Keratinocyte (primary cell): ENCODE data around the gene EIF3B. TPM values are rescaled to one million over a fixed set of nuclear protein-coding genes. Genes with fewer than 3 reads are reported as not detected.
"Not testable (repeated sequence)": the region's sequence is repeated elsewhere in the genome, so short reads cannot be mapped to it uniquely, and the experiment has no call there.

ENCODE experiments used
- DNase-seq: peaks from one replicate; pipeline ENCODE4 v3.0.0-alpha.2; 2011; ENCODE audit warnings: low read depth, missing footprints, low spot score
- FAIRE-seq: peaks from 2 replicates; lab custom pipeline; 2011; peaks lifted over from hg19 to GRCh38; lab: Jason Lieb, UNC
- H2AFZ ChIP-seq: 2 replicates; pipeline ENCODE4 v1.6.0; 2012; ENCODE audit warnings: low read length, control low read depth, inconsistent platforms; ENCODE audit not compliant: control insufficient read depth
- H3K27ac ChIP-seq: 2 replicates; pipeline ENCODE4 v1.5.1; 2011; ENCODE audit warnings: low read length; ENCODE audit not compliant: control insufficient read depth, insufficient read depth
- H3K27me3 ChIP-seq: 3 replicates; pipeline ENCODE4 v1.6.0; 2011; ENCODE audit warnings: low read length; ENCODE audit not compliant: control insufficient read depth, insufficient read depth; ENCODE audit errors: extremely low read depth
- H3K36me3 ChIP-seq, 2 experiments: 2 replicates in 1 of 2; 3 replicates in 1 of 2; pipeline ENCODE4 v1.5.1; 2011; ENCODE audit warnings: low read length in 2 of 2, mild to moderate bottlenecking in 1 of 2; ENCODE audit not compliant: control insufficient read depth in 2 of 2, insufficient read depth in 2 of 2; ENCODE audit errors: extremely low read depth in 1 of 2
- H3K4me1 ChIP-seq: 3 replicates; pipeline ENCODE4 v1.5.1; 2011; ENCODE audit warnings: low read length; ENCODE audit not compliant: control insufficient read depth, insufficient read depth; ENCODE audit errors: extremely low read depth
- H3K4me2 ChIP-seq: 3 replicates; pipeline ENCODE4 v1.6.0; 2011; ENCODE audit warnings: low read depth, low read length; ENCODE audit not compliant: control insufficient read depth, insufficient read depth; ENCODE audit errors: extremely low read depth
- H3K4me3 ChIP-seq, 3 experiments: fragments of 200-600 bp in 1 of 3; sonication (generic) in 1 of 3; 2 replicates in 2 of 3; 3 replicates in 1 of 3; pipeline ENCODE4 v1.5.1; 2011 to 2016; ENCODE audit warnings: low read length in 3 of 3, mild to moderate bottlenecking in 3 of 3, control low read depth in 2 of 3, inconsistent platforms in 1 of 3, low read depth in 1 of 3, mixed read lengths in 1 of 3, mixed run types in 1 of 3, moderate library complexity in 1 of 3; ENCODE audit not compliant: control insufficient read depth in 2 of 3, insufficient read depth in 2 of 3; ENCODE audit errors: extremely low read depth in 1 of 3
- H3K79me2 ChIP-seq: 2 replicates; pipeline ENCODE4 v1.6.0; 2012; ENCODE audit warnings: low read length; ENCODE audit not compliant: control insufficient read depth, insufficient read depth
- H3K9ac ChIP-seq: 3 replicates; pipeline ENCODE4 v1.6.0; 2011; ENCODE audit warnings: low read length; ENCODE audit not compliant: control insufficient read depth, insufficient read depth; ENCODE audit errors: extremely low read depth
- H3K9me1 ChIP-seq: 3 replicates; pipeline ENCODE4 v1.6.0; 2011; ENCODE audit warnings: low read length; ENCODE audit not compliant: control insufficient read depth, insufficient read depth; ENCODE audit errors: extremely low read depth
- H3K9me3 ChIP-seq: 2 replicates; pipeline ENCODE4 v1.5.1; 2012; ENCODE audit warnings: low read depth, low read length; ENCODE audit not compliant: control insufficient read depth
- H4K20me1 ChIP-seq: 3 replicates; pipeline ENCODE4 v1.6.0; 2011; ENCODE audit warnings: low read length; ENCODE audit not compliant: control insufficient read depth, insufficient read depth; ENCODE audit errors: extremely low read depth
- CTCF ChIP-seq, 3 experiments: IDR thresholded peaks in 1 of 3; conservative IDR thresholded peaks in 1 of 3; optimal IDR thresholded peaks in 1 of 3; 2 replicates in 2 of 3; 3 replicates in 1 of 3; pipeline versions ENCODE3 to v1.5.1; 2011; ENCODE audit warnings: low read length in 3 of 3, mild to moderate bottlenecking in 3 of 3, moderate library complexity in 2 of 3, control low read depth in 1 of 3, inconsistent platforms in 1 of 3; ENCODE audit not compliant: insufficient read depth in 2 of 3; ENCODE audit errors: extremely low read depth in 1 of 3
- EZH2 ChIP-seq: IDR thresholded peaks from one replicate; pipeline ENCODE4 v1.6.1; 2012; ENCODE audit warnings: inconsistent platforms, mild to moderate bottlenecking, low read length, moderate library complexity
- dilution Hi-C: fragments of 300-500 bp; cut with MboI; formaldehyde crosslinking; loops from one replicate; pipeline ENCODE4 v1.7.0; 2020; ENCODE audit warnings: low sequenced_read_pairs; ENCODE audit not compliant: extremely low pct_ligation_motif_present
- polyA plus RNA-seq, 5 experiments: library from polyadenylated mRNA; depleted of rRNA in 3 of 5; stranded (reverse) in 3 of 5; stranded (forward) in 1 of 5; unstranded in 1 of 5; fragments of >200 nt; gene quantifications; 1 replicate in 1 of 5; 2 replicates in 3 of 5; 3 replicates in 1 of 5; pipeline versions ENCODE4 v1.2.1 to v1.2.3, GENCODE V29; 2011 to 2012; ENCODE audit warnings: missing spikeins in 2 of 5, low read depth in 1 of 5, low replicate concordance in 1 of 5

EIF3B gene
- polyA plus RNA-seq, 1 donor (not counting 4 experiments of a cell fraction or from before 2014, with no cell fraction given) = 169 TPM

DNA sequence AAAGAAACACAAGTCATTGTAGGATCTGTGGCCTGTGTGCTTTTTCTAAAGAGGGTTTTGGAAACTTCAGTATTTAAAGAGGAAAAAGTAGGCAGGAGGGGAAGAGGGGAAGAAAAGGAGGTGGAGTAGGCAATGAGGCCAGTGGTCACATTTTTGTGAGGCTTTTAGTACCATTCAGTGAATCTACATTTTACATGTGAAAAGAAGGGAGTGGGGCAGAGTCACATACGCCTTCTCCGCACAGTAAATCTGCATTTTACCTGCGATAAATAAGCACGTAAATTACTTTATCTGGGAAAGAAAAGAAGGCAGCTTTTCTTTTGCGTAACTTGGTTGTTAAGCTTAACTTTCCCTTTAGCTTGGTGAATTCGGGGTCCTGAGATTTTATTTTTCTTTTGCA lies 62.0 kb downstream of the EIF3B start:
- Histone ChIP-seq H3K79me2 (no peaks in the 10 kb centered on the region), H3K9me1 (no peaks in the 10 kb centered on the region), H3K27me3 (no peaks in the 10 kb centered on the region), H3K36me3 (no peaks in the 10 kb centered on the region), H3K27ac (no peak overlapping the region), H3K9ac (no peak overlapping the region), H3K9me3 (no peaks in the 10 kb centered on the region), H3K4me1 (no peaks in the 10 kb centered on the region), H3K4me3 (no peak overlapping the region), H4K20me1 (no peaks in the 10 kb centered on the region), H2AFZ (no peak overlapping the region), H3K4me2 (no peak overlapping the region)
- DNase-seq = no peak
- no peak for FAIRE-seq
- TF ChIP-seq CTCF (optimal IDR thresholded peaks at IDR 0.05 in 1 of 3, IDR thresholded peaks at IDR 0.05 in 1 of 3, conservative IDR thresholded peaks at IDR 0.05 in 1 of 3; ENCODE audit: extremely low read depth in 1 of 3, insufficient read depth in 2 of 3, low read length in 3 of 3) = no peak
- no peak for TF ChIP-seq EZH2
- dilution Hi-C loops = no loop called here

GRCh38 chr7:2417178-2417577 lies 62.6 kb downstream of the EIF3B start:
- H3K9ac ChIP-seq, dilution Hi-C loops: not testable (repeated sequence)

DNA sequence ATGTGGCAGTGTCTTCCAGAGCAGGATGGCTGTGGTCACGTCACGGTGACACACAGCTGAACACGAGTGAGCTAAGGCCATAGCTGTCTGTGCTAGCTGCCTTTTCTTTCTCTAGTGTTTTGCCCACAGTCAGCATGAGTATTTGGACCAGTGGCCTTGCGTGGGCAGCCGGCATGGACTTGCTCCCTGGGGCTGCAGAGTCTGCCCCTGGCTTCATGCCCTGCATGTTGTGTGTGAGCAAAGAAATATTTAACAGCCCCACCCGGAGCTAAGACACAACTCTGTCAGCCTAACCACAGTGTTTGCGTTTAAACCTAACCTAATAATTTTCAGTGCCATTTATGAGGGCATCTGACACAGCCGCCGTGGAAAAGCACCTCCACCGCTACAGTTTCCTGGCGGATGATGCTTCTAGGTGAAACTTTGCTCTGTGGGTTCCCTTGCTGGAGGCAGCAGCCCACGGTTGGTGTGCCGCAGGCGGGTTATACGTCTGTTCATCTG lies 63.4 kb downstream of the EIF3B start:
- Histone ChIP-seq H3K27ac (no peak overlapping the region), H3K27me3 (no peaks in the 10 kb centered on the region), H3K79me2 (no peaks in the 10 kb centered on the region), H3K4me1 (no peaks in the 10 kb centered on the region), H3K36me3 (no peaks in the 10 kb centered on the region), H3K9ac (no peak overlapping the region), H2AFZ (no peak overlapping the region), H3K4me2 (no peak overlapping the region), H3K9me1 (no peaks in the 10 kb centered on the region), H3K4me3 (no peak overlapping the region), H4K20me1 (no peaks in the 10 kb centered on the region), H3K9me3 (no peaks in the 10 kb centered on the region)
- DNase-seq (no peak), FAIRE-seq (no peak)
- TF ChIP-seq CTCF (optimal IDR thresholded peaks at IDR 0.05 in 1 of 3, IDR thresholded peaks at IDR 0.05 in 1 of 3, conservative IDR thresholded peaks at IDR 0.05 in 1 of 3; ENCODE audit: extremely low read depth in 1 of 3, insufficient read depth in 2 of 3, low read length in 3 of 3) (no peak), EZH2 (no peak)
- dilution Hi-C loops = no loop called here

More at GRCh38 chr7:2417178-2417577, 62.6 kb downstream of the EIF3B start:
- H3K4me3 ChIP-seq, H3K27ac ChIP-seq, H3K4me2 ChIP-seq, H3K79me2 ChIP-seq, H3K36me3 ChIP-seq, H3K9me1 ChIP-seq, H2AFZ ChIP-seq, H3K27me3 ChIP-seq, DNase-seq, H3K4me1 ChIP-seq, FAIRE-seq, H4K20me1 ChIP-seq, H3K9me3 ChIP-seq: not testable (repeated sequence)
